Heart left ventricle (tissue), 16 donors: ENCODE data around the gene ZNF776. TPM values are rescaled to one million over a fixed set of nuclear protein-coding genes. Genes with fewer than 3 reads are reported as not detected.
A peak's percentile ranks its signal among the peaks of the same experiment; 100 is the strongest.

ENCODE experiments used
- ATAC-seq, 4 donors: fragments of 200-7000 bp; cut with Tn5 transposase; one replicate each; pipeline ENCODE4 v1.9.1; 2020 to 2022; ENCODE audit warnings: moderate library complexity in 4 of 4, mild to moderate bottlenecking in 3 of 4, moderate number of reproducible peaks in 1 of 4
- DNase-seq, 5 donors: peaks; one replicate each; pipeline ENCODE4 v3.0.0-alpha.2; 2020
- H3K27ac ChIP-seq, 12 donors: fragments of 200-600 bp; sonication (generic) in 4 of 12; one replicate each; pipeline versions ENCODE4 v1.5.0 to v1.8.0; 2016 to 2022; ENCODE audit warnings: mild to moderate bottlenecking in 2 of 12
- H3K27me3 ChIP-seq, 9 donors: fragments of 200-600 bp; sonication (generic) in 2 of 9; one replicate each; pipeline versions ENCODE4 v1.5.1 to v1.8.0; 2016 to 2022; ENCODE audit warnings: mild to moderate bottlenecking in 3 of 9
- H3K36me3 ChIP-seq, 9 donors: fragments of 200-600 bp; sonication (generic) in 2 of 9; one replicate each; pipeline versions ENCODE4 v1.5.0 to v1.8.0; 2018 to 2022; ENCODE audit warnings: mild to moderate bottlenecking in 2 of 9
- H3K4me1 ChIP-seq, 12 donors: fragments of 200-600 bp; sonication (generic) in 4 of 12; one replicate each; pipeline versions ENCODE4 v1.5.0 to v1.8.0; 2016 to 2022; ENCODE audit warnings: mild to moderate bottlenecking in 3 of 12
- H3K4me3 ChIP-seq, 12 donors: fragments of 200-600 bp; sonication (generic) in 4 of 12; one replicate each; pipeline versions ENCODE4 v1.5.0 to v1.8.0; 2017 to 2022; ENCODE audit warnings: mild to moderate bottlenecking in 9 of 12, moderate library complexity in 4 of 12
- H3K9me3 ChIP-seq, 12 donors: fragments of 200-600 bp; sonication (generic) in 4 of 12; one replicate each; pipeline versions ENCODE4 v1.5.0 to v1.8.0; 2016 to 2022; ENCODE audit warnings: mild to moderate bottlenecking in 1 of 12
- POLR2A ChIP-seq, 2 donors: fragments of 450-650 bp; IDR thresholded peaks; one replicate each; pipeline ENCODE4 v1.6.1; 2017; ENCODE audit warnings: antibody characterized with exemption in 2 of 2, mild to moderate bottlenecking in 2 of 2, moderate library complexity in 2 of 2
- WGBS, 4 donors: extraction: QIAGEN DNeasy Blood & Tissue Kit in 2 of 4; methylation state at CpG; one replicate each; pipeline versions ENCODE4 v1.1.5 to v1.1.7; 2013 to 2018; 5-methylcytosine and 5-hydroxymethylcytosine counted together
- intact Hi-C, 10 donors: fragments of 100-400 bp; cut with DNase I; formaldehyde crosslinking; loops; one replicate each; pipeline versions ENCODE4 v1.11.1 to v1.14.2; 2022
- polyA plus RNA-seq, 2 donors: library from polyadenylated mRNA; stranded (reverse); fragments of 200-250 nt; gene quantifications; one replicate each; pipeline ENCODE4 v1.2.3, GENCODE V29; 2013
- total RNA-seq, 9 donors: library from RNA; depleted of rRNA in 2 of 9; stranded (reverse); fragments of >200 nt in 2 of 9; fragmentation: NEBNext Ultra II Directional in 3 of 9; extraction: Animal tissue kit (Norgen Biotek cat#: 25700) in 3 of 9; gene quantifications; one replicate each; pipeline versions ENCODE4 v1.1.0 to v1.2.4, GENCODE V29; 2016 to 2023
- TF ChIP-seq, protein P1 (sequence below), 12 donors: fragments of 200-600 bp; sonication (generic) in 4 of 12; IDR thresholded peaks; one replicate each; pipeline versions ENCODE4 v1.5.0 to v1.8.0; 2018 to 2022; ENCODE audit warnings: antibody characterized with exemption in 12 of 12, mild to moderate bottlenecking in 5 of 12
- donor health status: ischemic (EF 13 %, LVEDD 7.1; RV severe dilation, severe dysfunction).
- donor health status: healthy with polysubstance abuse.
- donor health status: DM: no; HTN: yes; CAD: no.
- donor health status: DM: no; HTN: no; CAD: no.
- donor health status: ischemic (EF 25% LVEDD 6.9; RV normal size, moderate dysfunction).
- donor health status: ischemic (EF 25% LVEDD 5.7; RV mildly dilated, moderate dysfunction).
- donor health status: healthy.
- donor health status: DM: yes; HTN: yes; CAD: no.
- donor health status: ischemic (EF 35%, LVEDD 5.7; RV mildly dilated, moderate dysfunction).
- donor health status: nonischemic (EF 11% LVEDD 7.7; RV severe dilation, severe dysfunction).
- donor health status: DM: yes; HTN: yes; CAD: no.
- donor health status: PGD.
- donor health status: ischemic (EF 29% LVEDD 5.4; RV normal size, mild dysfunction).
- donor health status: nonischemic (EF 23%, LVEDD 6.1; RV moderate dilation, normal function).

The ZNF776 gene
- total and polyA plus RNA-seq, 11 donors, result 4.8 to 17.3 (median 12.8) TPM

- Histone ChIP-seq H3K27me3 (no peaks in the 10 kb centered on the region), H3K4me3 (peak overlapping the region in 10 of 12 donors; percentile 62 to 99 (median 90)), H3K4me1 (peaks cover 0 to 29% (median 15%) of the 10 kb centered on the region in 12 donors), H3K36me3 (peaks cover 4 to 54% (median 37%) of the 10 kb centered on the region in 9 donors), H3K9me3 (peaks cover 0 to 58% (median 32%) of the 10 kb centered on the region in 12 donors), H3K27ac (no peak overlapping the region)
- 90 to 97% (median 94%) methylated on average over 3 of the region's 3 CpGs for WGBS, 4 donors
- ATAC-seq (no peak), DNase-seq (no peak)
- no peak for TF ChIP-seq POLR2A (IDR thresholded peaks at IDR 0.05)
- TF ChIP-seq, protein P1, sequence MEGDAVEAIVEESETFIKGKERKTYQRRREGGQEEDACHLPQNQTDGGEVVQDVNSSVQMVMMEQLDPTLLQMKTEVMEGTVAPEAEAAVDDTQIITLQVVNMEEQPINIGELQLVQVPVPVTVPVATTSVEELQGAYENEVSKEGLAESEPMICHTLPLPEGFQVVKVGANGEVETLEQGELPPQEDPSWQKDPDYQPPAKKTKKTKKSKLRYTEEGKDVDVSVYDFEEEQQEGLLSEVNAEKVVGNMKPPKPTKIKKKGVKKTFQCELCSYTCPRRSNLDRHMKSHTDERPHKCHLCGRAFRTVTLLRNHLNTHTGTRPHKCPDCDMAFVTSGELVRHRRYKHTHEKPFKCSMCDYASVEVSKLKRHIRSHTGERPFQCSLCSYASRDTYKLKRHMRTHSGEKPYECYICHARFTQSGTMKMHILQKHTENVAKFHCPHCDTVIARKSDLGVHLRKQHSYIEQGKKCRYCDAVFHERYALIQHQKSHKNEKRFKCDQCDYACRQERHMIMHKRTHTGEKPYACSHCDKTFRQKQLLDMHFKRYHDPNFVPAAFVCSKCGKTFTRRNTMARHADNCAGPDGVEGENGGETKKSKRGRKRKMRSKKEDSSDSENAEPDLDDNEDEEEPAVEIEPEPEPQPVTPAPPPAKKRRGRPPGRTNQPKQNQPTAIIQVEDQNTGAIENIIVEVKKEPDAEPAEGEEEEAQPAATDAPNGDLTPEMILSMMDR (IDR thresholded peaks at IDR 0.05), result no peak
- intact Hi-C loops, result loop anchor here in 8 of 10 donors (10.0 kb wide), 4 partner anchors 137 to 407 kb away; partner anchors contain the start of genes ZNF329 (in 3 of the 8) and ZNF814 (in 1 of the 8)
Measured at GRCh38 chr19:57748029-57748428, 1.4 kb downstream of the ZNF776 start.

GRCh38 chr19:57754091-57754673, 7.6 kb downstream of the ZNF776 start:
- H3K27ac ChIP-seq, result no peak overlapping the region
- peaks cover 0 to 95% (median 51%) of the 10 kb centered on the region in 12 donors for H3K9me3 ChIP-seq
- no peaks in the 10 kb centered on the region for H3K27me3 ChIP-seq
- H3K4me1 ChIP-seq, result peaks cover 0 to 11% (median 0%) of the 10 kb centered on the region in 12 donors
- no peak overlapping the region for H3K4me3 ChIP-seq
- 89 to 96% (median 95%) methylated on average over 10 of the region's 10 CpGs for WGBS, 4 donors
- no peak for TF ChIP-seq POLR2A (IDR thresholded peaks at IDR 0.05)
- TF ChIP-seq, protein P1 (IDR thresholded peaks at IDR 0.05), result no peak
- peaks cover 4 to 100% (median 89%) of the 10 kb centered on the region in 9 donors for H3K36me3 ChIP-seq
- ATAC-seq (no peak), DNase-seq (no peak)
- intact Hi-C loops, result no loop called here

DNA sequence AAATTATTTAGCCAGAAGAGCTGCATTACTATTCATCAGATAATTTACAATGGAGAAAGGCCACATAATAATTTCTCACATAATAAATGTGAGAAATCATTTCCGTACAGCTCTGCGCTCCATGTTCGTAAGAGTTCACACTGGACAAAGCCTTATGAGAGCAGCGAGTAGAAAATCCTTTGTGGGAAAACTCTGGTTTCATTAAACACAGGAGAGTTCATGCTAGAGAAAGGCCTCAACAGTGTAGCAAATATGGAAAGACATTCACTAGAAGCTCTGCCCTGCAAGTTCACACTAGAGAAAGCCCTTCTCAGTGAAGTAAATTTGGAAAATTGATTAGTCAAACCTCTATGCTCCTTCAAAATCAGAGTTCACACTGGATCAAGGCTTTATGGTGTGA, 8.4 kb downstream of the ZNF776 start:
- intact Hi-C loops, result no loop called here
- H3K36me3 ChIP-seq, result peaks cover 4 to 100% (median 92%) of the 10 kb centered on the region in 9 donors
- ATAC-seq (no peak), DNase-seq (no peak)
- no peak for TF ChIP-seq POLR2A (IDR thresholded peaks at IDR 0.05)
- TF ChIP-seq, protein P1 (IDR thresholded peaks at IDR 0.05), result no peak
- no peaks in the 10 kb centered on the region for H3K27me3 ChIP-seq
- H3K4me3 ChIP-seq, result no peak overlapping the region
- WGBS, 4 donors, result 83 to 95% (median 87%) methylated on average over 4 of the region's 4 CpGs
- peaks cover 0 to 91% (median 44%) of the 10 kb centered on the region in 12 donors for H3K9me3 ChIP-seq
- H3K4me1 ChIP-seq, result peaks cover 0 to 3% (median 0%) of the 10 kb centered on the region in 12 donors
- H3K27ac ChIP-seq, result no peak overlapping the region

- TF ChIP-seq POLR2A (IDR thresholded peaks at IDR 0.05), result no peak
- TF ChIP-seq, protein P1 (IDR thresholded peaks at IDR 0.05), result no peak
- no peaks in the 10 kb centered on the region for H3K27me3 ChIP-seq
- H3K9me3 ChIP-seq, result peaks cover 0 to 82% (median 31%) of the 10 kb centered on the region in 12 donors
- 95 to 99% (median 98%) methylated on average over 2 of the region's 2 CpGs for whole genome bisulfite sequencing, 4 donors
- ATAC-seq, result no peak
- H3K4me1 ChIP-seq, result no peaks in the 10 kb centered on the region
- H3K36me3 ChIP-seq, result peaks cover 0 to 98% (median 85%) of the 10 kb centered on the region in 9 donors
- DNase-seq, result no peak
- intact Hi-C loops, result no loop called here
- H3K27ac ChIP-seq, result no peak overlapping the region
- H3K4me3 ChIP-seq, result no peak overlapping the region
Measured at GRCh38 chr19:57757941-57758340, 11.3 kb downstream of the ZNF776 start.
